SK-N-SH (cell line): ENCODE measurements around the gene SKIC8. TPM values are rescaled to one million over a fixed set of nuclear protein-coding genes. Genes with fewer than 3 reads are reported as not detected.

Experiments used
- CTCF ChIA-PET: fragments of 300-600, 350-600 bp; formaldehyde crosslinking; extraction: SDS; loops from one replicate; lab custom pipeline; 2021; lab: Yijun Ruan, JAX
- POLR2A ChIA-PET: fragments of 350-600 bp; sonication (Branson Sonifier 250); formaldehyde crosslinking; extraction: SDS; loops from one replicate; lab custom pipeline; 2020; ENCODE audit warnings: antibody characterized with exemption, inconsistent platforms; lab: Yijun Ruan, JAX
- DNase-seq: peaks from one replicate; pipeline ENCODE4 v3.0.0; 2012
- H2AFZ ChIP-seq: fragments of 200-600 bp; sonication (generic); 2 replicates; pipeline ENCODE4 v1.8.1; 2016; ENCODE audit warnings: antibody characterized with exemption, mild to moderate bottlenecking, low read depth
- H3F3A ChIP-seq: fragments of 200-600 bp; sonication (generic); replicated peaks from 2 replicates; pipeline ENCODE3; 2016; ENCODE audit warnings: antibody characterized with exemption, mild to moderate bottlenecking; ENCODE audit not compliant: insufficient read depth
- H3K27ac ChIP-seq, 2 experiments: fragments of 200-500 bp in 1 of 2; fragments of 200-600 bp in 1 of 2; sonication (Bioruptor generic) in 1 of 2; sonication (generic), shearing (Covaris generic) in 1 of 2; 2 replicates each; pipeline versions ENCODE4 v1.5.1 to v1.6.1; 2014 to 2016; ENCODE audit warnings: low read depth in 2 of 2, inconsistent platforms in 1 of 2, low read length in 1 of 2, mild to moderate bottlenecking in 1 of 2, mixed read lengths in 1 of 2
- H3K27me3 ChIP-seq: fragments of 200-600 bp; sonication (generic), shearing (Covaris generic); 2 replicates; pipeline ENCODE4 v1.6.1; 2016; ENCODE audit warnings: mixed run types; ENCODE audit not compliant: insufficient read depth
- H3K36me3 ChIP-seq, 2 experiments: fragments of 200-500 bp in 1 of 2; fragments of 200-600 bp in 1 of 2; sonication (Bioruptor generic) in 1 of 2; sonication (generic) in 1 of 2; replicated peaks in 1 of 2; 2 replicates each; pipeline versions ENCODE3 to v1.5.1; 2014 to 2016; ENCODE audit warnings: low read length in 1 of 2, mild to moderate bottlenecking in 1 of 2; ENCODE audit not compliant: insufficient read depth in 2 of 2, control insufficient read depth in 1 of 2
- H3K4me1 ChIP-seq, 2 experiments: fragments of 200-500 bp in 1 of 2; fragments of 200-600 bp in 1 of 2; sonication (Bioruptor generic) in 1 of 2; sonication (generic), shearing (Covaris generic) in 1 of 2; 2 replicates each; pipeline versions ENCODE4 v1.5.1 to v1.6.1; 2014 to 2016; ENCODE audit warnings: low read depth in 1 of 2, low read length in 1 of 2, mixed run types in 1 of 2; ENCODE audit not compliant: insufficient read depth in 2 of 2, control insufficient read depth in 1 of 2
- H3K4me2 ChIP-seq: fragments of 200-600 bp; sonication (generic), shearing (Covaris generic); 2 replicates; pipeline ENCODE4 v1.6.1; 2017; ENCODE audit warnings: mixed run types
- H3K4me3 ChIP-seq, 2 experiments: fragments of 200-500 bp in 1 of 2; fragments of 200-600 bp in 1 of 2; sonication (Bioruptor generic) in 1 of 2; sonication (generic), shearing (Covaris generic) in 1 of 2; 2 replicates each; pipeline versions ENCODE4 v1.5.1 to v1.8.1; 2014 to 2016; ENCODE audit warnings: low read depth in 2 of 2, inconsistent platforms in 1 of 2, low read length in 1 of 2, mild to moderate bottlenecking in 1 of 2, mixed read lengths in 1 of 2, moderate library complexity in 1 of 2
- H3K79me2 ChIP-seq: fragments of 200-600 bp; sonication (generic); 2 replicates; pipeline ENCODE4 v1.8.1; 2017; ENCODE audit warnings: mild to moderate bottlenecking; ENCODE audit not compliant: insufficient read depth
- H3K9ac ChIP-seq: fragments of 200-600 bp; sonication (generic); 2 replicates; pipeline ENCODE4 v1.6.1; 2017; ENCODE audit warnings: mixed run types
- H3K9me2 ChIP-seq: fragments of 200-600 bp; sonication (generic); 2 replicates; pipeline ENCODE4 v1.6.1; 2017; ENCODE audit warnings: mixed run types
- H3K9me3 ChIP-seq: fragments of 200-600 bp; sonication (generic); 2 replicates; pipeline ENCODE4 v1.6.1; 2017; ENCODE audit warnings: mixed run types, mild to moderate bottlenecking, moderate library complexity
- H4K20me1 ChIP-seq: fragments of 200-600 bp; sonication (generic); 2 replicates; pipeline ENCODE4 v1.6.1; 2017; ENCODE audit warnings: mild to moderate bottlenecking, mixed run types; ENCODE audit not compliant: insufficient read depth
- CHD2 ChIP-seq: fragments of 150-350 bp; IDR thresholded peaks from 2 replicates; pipeline ENCODE4 v1.6.1; 2018; ENCODE audit warnings: low read length; ENCODE audit not compliant: partially characterized antibody
- ELF1 ChIP-seq: IDR thresholded peaks from 2 replicates; pipeline ENCODE4 v1.4.0; 2012
- EZH2phosphoT487 ChIP-seq: fragments of 200-600 bp; sonication (generic); IDR thresholded peaks from 2 replicates; pipeline ENCODE4 v1.6.1; 2017; ENCODE audit warnings: low read depth, mixed run types, mild to moderate bottlenecking, antibody characterized with exemption, moderate library complexity, borderline replicate concordance
- FOSL2 ChIP-seq: IDR thresholded peaks from 2 replicates; pipeline ENCODE4 v1.4.0; 2012; ENCODE audit warnings: low read depth, mild to moderate bottlenecking, moderate library complexity, borderline replicate concordance
- FOXJ3 ChIP-seq: sonication (generic); formaldehyde crosslinking; IDR thresholded peaks from 2 replicates; pipeline ENCODE4 v1.5.1; 2020; ENCODE audit warnings: mild to moderate bottlenecking, missing genetic modification reagents
- FOXM1 ChIP-seq: IDR thresholded peaks from 2 replicates; pipeline ENCODE4 v1.4.0; 2012; ENCODE audit warnings: low read depth, mild to moderate bottlenecking
- GABPA ChIP-seq: IDR thresholded peaks from 2 replicates; pipeline ENCODE4 v1.4.0; 2012; ENCODE audit warnings: low read depth, mild to moderate bottlenecking
- GATA2 ChIP-seq: sonication (generic); formaldehyde crosslinking; IDR thresholded peaks from 2 replicates; pipeline ENCODE4 v1.5.0; 2020; ENCODE audit warnings: mild to moderate bottlenecking, missing genetic modification reagents
- IRF3 ChIP-seq: fragments of 150-350 bp; IDR thresholded peaks from 2 replicates; pipeline ENCODE4 v1.6.1; 2016; ENCODE audit warnings: mild to moderate bottlenecking, low read depth, low read length
- MEF2A ChIP-seq: IDR thresholded peaks from 2 replicates; pipeline ENCODE4 v1.4.0; 2012; ENCODE audit warnings: low read depth, borderline replicate concordance
- MXI1 ChIP-seq: IDR thresholded peaks from 2 replicates; pipeline ENCODE4 v1.6.1; 2012; ENCODE audit warnings: mild to moderate bottlenecking, low read depth, low read length, improper control_type of control experiment
- POLR2AphosphoS5 ChIP-seq: IDR thresholded peaks from 2 replicates; pipeline ENCODE4 v1.6.1; 2012; ENCODE audit warnings: low read depth, low read length
- RAD21 ChIP-seq: IDR thresholded peaks from 2 replicates; pipeline ENCODE4 v1.6.1; 2012; ENCODE audit warnings: mild to moderate bottlenecking, low read length
- RCOR1 ChIP-seq: fragments of 150-350 bp; IDR thresholded peaks from 2 replicates; pipeline ENCODE4 v1.6.1; 2017; ENCODE audit warnings: antibody characterized with exemption, low read length
- RFX5 ChIP-seq: IDR thresholded peaks from 2 replicates; pipeline ENCODE4 v1.6.1; 2012; ENCODE audit warnings: mild to moderate bottlenecking, improper control_type of control experiment, low read length
- TEAD4 ChIP-seq: IDR thresholded peaks from 2 replicates; pipeline ENCODE4 v1.4.0; 2012; ENCODE audit warnings: mild to moderate bottlenecking, borderline replicate concordance; ENCODE audit not compliant: insufficient read depth
- WGBS: methylation state at CpG from one replicate; pipeline ENCODE4 v1.1.6; 2017; ENCODE audit warnings: low lambda C conversion rate; 5-methylcytosine and 5-hydroxymethylcytosine counted together
- polyA plus RNA-seq, 3 experiments: library from polyadenylated mRNA; depleted of rRNA; stranded (reverse); fragments of >200 nt; gene quantifications; 2 replicates each; pipeline ENCODE4 v1.2.3, GENCODE V29; 2012
- TF ChIP-seq, protein P1 (sequence below): fragments of 200-600 bp; sonication (generic); IDR thresholded peaks from 2 replicates; pipeline ENCODE4 v1.6.1; 2017; ENCODE audit warnings: antibody characterized with exemption, mild to moderate bottlenecking, moderate library complexity
- TF ChIP-seq, protein P2 (sequence below): IDR thresholded peaks from 2 replicates; pipeline ENCODE4 v1.4.0; 2012; ENCODE audit warnings: low read depth, borderline replicate concordance

Gene SKIC8
- polyA plus RNA-seq, 1 of the 3 experiments (the other 2 are of a cell fraction), result 78.8 TPM

DNA sequence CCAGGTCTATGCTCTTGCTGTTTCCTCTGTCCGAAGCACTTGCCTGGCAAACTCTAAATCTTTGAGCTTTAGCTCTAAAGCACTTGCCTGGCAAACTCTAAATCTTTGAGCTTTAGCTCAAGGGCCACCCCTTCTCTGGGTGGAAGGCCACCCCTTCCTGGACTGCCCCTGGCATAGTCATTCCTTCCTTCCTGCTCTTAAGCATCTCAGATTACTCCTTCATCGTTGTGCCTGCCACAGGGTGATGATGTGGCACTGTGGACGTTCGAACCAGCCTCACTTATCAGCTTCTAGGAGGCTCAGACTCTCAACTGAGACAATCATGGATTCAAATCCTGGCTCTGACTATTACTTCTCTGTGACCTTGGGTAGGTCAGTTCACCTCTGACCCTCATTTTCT, 30.2 kb upstream of the SKIC8 start:
- H3K4me2 ChIP-seq, result no peak overlapping the region
- H3K9me2 ChIP-seq, result no peaks in the 10 kb centered on the region
- no peaks in the 10 kb centered on the region for H3K36me3 ChIP-seq
- H3K9ac ChIP-seq, result no peak overlapping the region
- H3K79me2 ChIP-seq, result no peaks in the 10 kb centered on the region
- no peak for DNase-seq
- H3F3A ChIP-seq, result no peaks in the 10 kb centered on the region
- ChIA-PET CTCF (interaction anchor here (0.9 to 1.1 kb wide), 4 partner anchors 8 to 86 kb away, joined by 3 to 4 read pairs (median 4); no protein-coding TSS in a partner anchor), POLR2A (no interaction called here)
- H3K4me3 ChIP-seq, result no peak overlapping the region
- TF ChIP-seq RFX5, result no peak
- no peak for TF ChIP-seq FOXJ3 (CRISPR knock-in tag)
- TF ChIP-seq IRF3, result no peak
- TF ChIP-seq FOXM1, result no peak
- TF ChIP-seq FOSL2, result no peak
- TF ChIP-seq, protein P1, sequence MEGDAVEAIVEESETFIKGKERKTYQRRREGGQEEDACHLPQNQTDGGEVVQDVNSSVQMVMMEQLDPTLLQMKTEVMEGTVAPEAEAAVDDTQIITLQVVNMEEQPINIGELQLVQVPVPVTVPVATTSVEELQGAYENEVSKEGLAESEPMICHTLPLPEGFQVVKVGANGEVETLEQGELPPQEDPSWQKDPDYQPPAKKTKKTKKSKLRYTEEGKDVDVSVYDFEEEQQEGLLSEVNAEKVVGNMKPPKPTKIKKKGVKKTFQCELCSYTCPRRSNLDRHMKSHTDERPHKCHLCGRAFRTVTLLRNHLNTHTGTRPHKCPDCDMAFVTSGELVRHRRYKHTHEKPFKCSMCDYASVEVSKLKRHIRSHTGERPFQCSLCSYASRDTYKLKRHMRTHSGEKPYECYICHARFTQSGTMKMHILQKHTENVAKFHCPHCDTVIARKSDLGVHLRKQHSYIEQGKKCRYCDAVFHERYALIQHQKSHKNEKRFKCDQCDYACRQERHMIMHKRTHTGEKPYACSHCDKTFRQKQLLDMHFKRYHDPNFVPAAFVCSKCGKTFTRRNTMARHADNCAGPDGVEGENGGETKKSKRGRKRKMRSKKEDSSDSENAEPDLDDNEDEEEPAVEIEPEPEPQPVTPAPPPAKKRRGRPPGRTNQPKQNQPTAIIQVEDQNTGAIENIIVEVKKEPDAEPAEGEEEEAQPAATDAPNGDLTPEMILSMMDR, result no peak
- no peak for TF ChIP-seq GABPA
- no peak for TF ChIP-seq RAD21
- no peak for TF ChIP-seq TEAD4
- no peak for TF ChIP-seq MXI1
- TF ChIP-seq GATA2, result no peak
- TF ChIP-seq POLR2AphosphoS5, result no peak
- TF ChIP-seq RCOR1, result no peak
- TF ChIP-seq MEF2A, result no peak
- TF ChIP-seq EZH2phosphoT487, result no peak
- TF ChIP-seq CHD2, result no peak
- TF ChIP-seq, protein P2, sequence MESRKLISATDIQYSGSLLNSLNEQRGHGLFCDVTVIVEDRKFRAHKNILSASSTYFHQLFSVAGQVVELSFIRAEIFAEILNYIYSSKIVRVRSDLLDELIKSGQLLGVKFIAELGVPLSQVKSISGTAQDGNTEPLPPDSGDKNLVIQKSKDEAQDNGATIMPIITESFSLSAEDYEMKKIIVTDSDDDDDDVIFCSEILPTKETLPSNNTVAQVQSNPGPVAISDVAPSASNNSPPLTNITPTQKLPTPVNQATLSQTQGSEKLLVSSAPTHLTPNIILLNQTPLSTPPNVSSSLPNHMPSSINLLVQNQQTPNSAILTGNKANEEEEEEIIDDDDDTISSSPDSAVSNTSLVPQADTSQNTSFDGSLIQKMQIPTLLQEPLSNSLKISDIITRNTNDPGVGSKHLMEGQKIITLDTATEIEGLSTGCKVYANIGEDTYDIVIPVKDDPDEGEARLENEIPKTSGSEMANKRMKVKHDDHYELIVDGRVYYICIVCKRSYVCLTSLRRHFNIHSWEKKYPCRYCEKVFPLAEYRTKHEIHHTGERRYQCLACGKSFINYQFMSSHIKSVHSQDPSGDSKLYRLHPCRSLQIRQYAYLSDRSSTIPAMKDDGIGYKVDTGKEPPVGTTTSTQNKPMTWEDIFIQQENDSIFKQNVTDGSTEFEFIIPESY, result no peak
- no peak for TF ChIP-seq ELF1
- no peak overlapping the region for H2AFZ ChIP-seq
- no peaks in the 10 kb centered on the region for H4K20me1 ChIP-seq
- no peaks in the 10 kb centered on the region for H3K9me3 ChIP-seq
- H3K27me3 ChIP-seq, result no peaks in the 10 kb centered on the region; the same call in 1 of the 2 replicates
- peaks cover 0 to 6% of the 10 kb centered on the region in 2 experiments; a peak in 1 of 4 replicates for H3K4me1 ChIP-seq
- whole genome bisulfite sequencing, result 40% methylated on average over 4 of the region's 4 CpGs
- no peak overlapping the region for H3K27ac ChIP-seq
